Stomach (tissue), 9 donors: ENCODE results near the gene PLEKHS1. TPM values are rescaled to one million over a fixed set of nuclear protein-coding genes. Genes with fewer than 3 reads are reported as not detected.

ENCODE experiments used
- DNase-seq, 2 donors: peaks; one replicate each; pipeline versions ENCODE4 v3.0.0 to v3.0.0-alpha.2; 2013 to 2019
- H3K27ac ChIP-seq, 5 donors: fragments of 200-600 bp in 4 of 5; sonication (generic) in 4 of 5; one replicate each; pipeline ENCODE4 v1.5.1; 2013 to 2019; ENCODE audit warnings: mild to moderate bottlenecking in 1 of 5, moderate library complexity in 1 of 5
- H3K27me3 ChIP-seq, 3 donors: fragments of 200-600 bp; sonication (generic); one replicate each; pipeline ENCODE4 v1.5.1; 2017 to 2019; ENCODE audit warnings: mixed run types in 1 of 3
- H3K36me3 ChIP-seq, 4 donors: fragments of 200-600 bp; sonication (generic); 1 replicate in 3 of 4; 2 replicates in 1 of 4; pipeline ENCODE4 v1.5.1; 2016 to 2019
- H3K4me1 ChIP-seq, 4 donors: fragments of 200-600 bp; sonication (generic); one replicate each; pipeline ENCODE4 v1.5.1; 2016 to 2019
- H3K4me3 ChIP-seq, 4 donors: fragments of 200-600 bp; sonication (generic) in 3 of 4; one replicate each; pipeline ENCODE4 v1.5.1; 2016 to 2019; ENCODE audit warnings: mild to moderate bottlenecking in 1 of 4
- H3K9me3 ChIP-seq, 4 donors: fragments of 200-600 bp; sonication (generic); one replicate each; pipeline ENCODE4 v1.5.1; 2016 to 2019
- EP300 ChIP-seq: sonication (generic); formaldehyde crosslinking; IDR thresholded peaks from one replicate; pipeline ENCODE4 v1.6.1; 2017; ENCODE audit warnings: antibody characterized with exemption
- POLR2A ChIP-seq, 4 donors: fragments of 450-650 bp; IDR thresholded peaks; one replicate each; pipeline ENCODE4 v1.6.1; 2016; ENCODE audit warnings: antibody characterized with exemption in 4 of 4, control low read depth in 2 of 4, mild to moderate bottlenecking in 1 of 4, moderate library complexity in 1 of 4
- POLR2AphosphoS5 ChIP-seq, 3 donors: sonication (generic); formaldehyde crosslinking; IDR thresholded peaks; one replicate each; pipeline ENCODE4 v1.6.1; 2016; ENCODE audit warnings: antibody characterized with exemption in 3 of 3
- WGBS, 5 donors: extraction: QIAGEN DNeasy Blood & Tissue Kit in 3 of 5; methylation state at CpG; one replicate each; pipeline versions ENCODE4 v1.1.5 to v1.1.7; 2013 to 2018; 5-methylcytosine and 5-hydroxymethylcytosine counted together
- intact Hi-C: fragments of 100-400 bp; cut with DNase I; formaldehyde crosslinking; loops from one replicate; pipeline ENCODE4 v1.15.1; 2023; ENCODE audit warnings: low total_unique reads
- polyA plus RNA-seq, 3 donors: library from polyadenylated mRNA; stranded (reverse); fragments of 200-250 nt; gene quantifications; one replicate each; pipeline ENCODE4 v1.2.3, GENCODE V29; 2013
- total RNA-seq, 5 donors: library from RNA; depleted of rRNA; stranded (reverse); fragments of >200 nt; gene quantifications; one replicate each; pipeline versions ENCODE4 v1.1.0 to v1.2.3, GENCODE V29; 2014 to 2016
- TF ChIP-seq, protein P1 (sequence below), 7 experiments: fragments of 450-650 bp in 4 of 7; fragments of 200-600 bp in 3 of 7; sonication (generic) in 3 of 7; IDR thresholded peaks; one replicate each; pipeline ENCODE4 v1.5.1; 2016 to 2019; ENCODE audit warnings: antibody characterized with exemption in 7 of 7, control low read depth in 2 of 7, mild to moderate bottlenecking in 1 of 7
- donor health status: healthy with polysubstance abuse.
- donor health status: Bipolar disorder and iron deficiency.
- donor health status: healthy.

The PLEKHS1 gene
- total and polyA plus RNA-seq, 8 donors, result 0.46 to 2.9 (median 1.7) TPM; not detected in 1

- intact Hi-C loops, result no loop called here
- TF ChIP-seq POLR2AphosphoS5 (IDR thresholded peaks at IDR 0.05) (peak in 1 of 3 donors; percentile 34), POLR2A (IDR thresholded peaks at IDR 0.05) (no peak), EP300 (no peak)
- TF ChIP-seq, protein P1, sequence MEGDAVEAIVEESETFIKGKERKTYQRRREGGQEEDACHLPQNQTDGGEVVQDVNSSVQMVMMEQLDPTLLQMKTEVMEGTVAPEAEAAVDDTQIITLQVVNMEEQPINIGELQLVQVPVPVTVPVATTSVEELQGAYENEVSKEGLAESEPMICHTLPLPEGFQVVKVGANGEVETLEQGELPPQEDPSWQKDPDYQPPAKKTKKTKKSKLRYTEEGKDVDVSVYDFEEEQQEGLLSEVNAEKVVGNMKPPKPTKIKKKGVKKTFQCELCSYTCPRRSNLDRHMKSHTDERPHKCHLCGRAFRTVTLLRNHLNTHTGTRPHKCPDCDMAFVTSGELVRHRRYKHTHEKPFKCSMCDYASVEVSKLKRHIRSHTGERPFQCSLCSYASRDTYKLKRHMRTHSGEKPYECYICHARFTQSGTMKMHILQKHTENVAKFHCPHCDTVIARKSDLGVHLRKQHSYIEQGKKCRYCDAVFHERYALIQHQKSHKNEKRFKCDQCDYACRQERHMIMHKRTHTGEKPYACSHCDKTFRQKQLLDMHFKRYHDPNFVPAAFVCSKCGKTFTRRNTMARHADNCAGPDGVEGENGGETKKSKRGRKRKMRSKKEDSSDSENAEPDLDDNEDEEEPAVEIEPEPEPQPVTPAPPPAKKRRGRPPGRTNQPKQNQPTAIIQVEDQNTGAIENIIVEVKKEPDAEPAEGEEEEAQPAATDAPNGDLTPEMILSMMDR (IDR thresholded peaks at IDR 0.05), result no peak
- Histone ChIP-seq H3K4me3 (no peak overlapping the region), H3K4me1 (peaks cover 0 to 14% (median 2%) of the 10 kb centered on the region in 4 donors), H3K27ac (peak overlapping the region in 2 of 5 donors; percentile 13 to 36), H3K36me3 (peaks cover 26 to 80% (median 70%) of the 10 kb centered on the region in 4 donors), H3K9me3 (no peaks in the 10 kb centered on the region), H3K27me3 (no peaks in the 10 kb centered on the region)
- peak in 1 of 2 donors; percentile 78 for DNase-seq
- WGBS, 5 donors, result 23 to 70% (median 42%) methylated on average over 8 of the region's 8 CpGs
Measured at GRCh38 chr10:113720386-113720785, 31.1 kb upstream of the PLEKHS1 start.

- 81 to 91% (median 90%) methylated on average over 9 of the region's 9 CpGs for WGBS, 5 donors
- intact Hi-C loops, result no loop called here
- peaks cover 0 to 10% (median 0%) of the 10 kb centered on the region in 4 donors for H3K9me3 ChIP-seq
Measured at GRCh38 chr10:113732160-113732881, 19.2 kb upstream of the PLEKHS1 start.

DNA sequence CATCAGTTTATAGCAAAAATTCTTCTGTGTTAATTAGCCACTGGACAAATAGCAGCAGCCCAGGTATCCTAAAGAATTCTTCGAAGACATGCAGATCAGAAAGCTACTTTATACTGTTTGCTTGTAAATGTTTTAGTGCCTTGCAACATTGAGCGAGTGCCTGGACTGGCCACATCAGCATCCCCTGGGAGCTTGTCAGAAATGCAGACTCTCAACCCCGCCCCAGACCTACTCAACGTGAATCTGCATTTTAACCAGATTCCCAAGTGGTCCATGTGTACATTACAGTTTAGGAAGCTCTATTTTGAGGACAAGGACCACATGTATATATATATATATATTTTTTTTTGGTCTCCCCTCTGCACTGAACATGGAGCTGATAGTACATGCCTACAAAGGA lies 18.5 kb upstream of the PLEKHS1 start:
- H3K9me3 ChIP-seq, result peaks cover 0 to 10% (median 0%) of the 10 kb centered on the region in 4 donors
- 74 to 86% (median 77%) methylated on average over 4 of the region's 4 CpGs for WGBS, 5 donors
- intact Hi-C loops, result no loop called here

More at GRCh38 chr10:113732160-113732881, 19.2 kb upstream of the PLEKHS1 start:
- no peak for DNase-seq
- no peaks in the 10 kb centered on the region for H3K27me3 ChIP-seq
- H3K4me3 ChIP-seq, result no peak overlapping the region
- TF ChIP-seq POLR2A (IDR thresholded peaks at IDR 0.05) (no peak), EP300 (no peak), POLR2AphosphoS5 (IDR thresholded peaks at IDR 0.05) (no peak)
- TF ChIP-seq, protein P1 (IDR thresholded peaks at IDR 0.05), result no peak
- H3K27ac ChIP-seq, result no peak overlapping the region
- H3K36me3 ChIP-seq, result peaks cover 17 to 44% (median 36%) of the 10 kb centered on the region in 4 donors
- peaks cover 7 to 58% (median 22%) of the 10 kb centered on the region in 4 donors for H3K4me1 ChIP-seq

GRCh38 chr10:113733635-113734034 lies 17.8 kb upstream of the PLEKHS1 start:
- WGBS, 5 donors, result 47 to 79% (median 53%) methylated on average over 4 of the region's 4 CpGs
- no peak for DNase-seq
- peaks cover 0 to 10% (median 0%) of the 10 kb centered on the region in 4 donors for H3K9me3 ChIP-seq
- peaks cover 12 to 31% (median 24%) of the 10 kb centered on the region in 4 donors for H3K36me3 ChIP-seq
- H3K4me1 ChIP-seq, result peaks cover 7 to 58% (median 22%) of the 10 kb centered on the region in 4 donors
- TF ChIP-seq EP300 (no peak), POLR2A (IDR thresholded peaks at IDR 0.05) (no peak), POLR2AphosphoS5 (IDR thresholded peaks at IDR 0.05) (no peak)
- TF ChIP-seq, protein P1 (IDR thresholded peaks at IDR 0.05), result no peak
- H3K27ac ChIP-seq, result no peak overlapping the region
- no peak overlapping the region for H3K4me3 ChIP-seq
- H3K27me3 ChIP-seq, result no peaks in the 10 kb centered on the region
- intact Hi-C loops, result no loop called here

More for the DNA sequence above, 18.5 kb upstream of the PLEKHS1 start:
- Histone ChIP-seq H3K27me3 (no peaks in the 10 kb centered on the region), H3K27ac (no peak overlapping the region), H3K4me1 (peaks cover 7 to 58% (median 22%) of the 10 kb centered on the region in 4 donors), H3K4me3 (no peak overlapping the region), H3K36me3 (peaks cover 15 to 37% (median 31%) of the 10 kb centered on the region in 4 donors)
- TF ChIP-seq EP300 (no peak), POLR2A (IDR thresholded peaks at IDR 0.05) (no peak), POLR2AphosphoS5 (IDR thresholded peaks at IDR 0.05) (no peak)
- TF ChIP-seq, protein P1 (IDR thresholded peaks at IDR 0.05), result no peak
- DNase-seq, result no peak
